AG04450 (cell line): ENCODE measurements around the gene LOC128125822.

ENCODE experiments used
- CTCF ChIA-PET: fragments of 300-600, 350-600 bp; formaldehyde crosslinking; extraction: SDS; loops from one replicate; lab custom pipeline; 2022; ENCODE audit warnings: antibody characterized with exemption, inconsistent platforms; lab: Charles Lee
- POLR2A ChIA-PET: fragments of 350-600 bp; formaldehyde crosslinking; extraction: SDS; loops from one replicate; lab custom pipeline; 2021; ENCODE audit warnings: antibody characterized with exemption, inconsistent platforms; lab: Yijun Ruan, JAX
- DNase-seq: peaks from one replicate; pipeline ENCODE4 v3.0.0-alpha.2; 2011; ENCODE audit warnings: low read depth, low spot score
- H3K27ac ChIP-seq: one replicate; pipeline ENCODE4 v1.5.1; 2012; ENCODE audit warnings: low read depth, low read length, control low read depth
- H3K27me3 ChIP-seq: one replicate; pipeline ENCODE4 v1.6.0; 2012; ENCODE audit warnings: low read length; ENCODE audit not compliant: control insufficient read depth, insufficient read depth
- H3K4me3 ChIP-seq: 2 replicates; pipeline ENCODE4 v1.5.1; 2011; ENCODE audit warnings: mild to moderate bottlenecking, low read depth, low read length, control low read depth
- H3K9me3 ChIP-seq: 2 replicates; pipeline ENCODE4 v1.5.1; 2012; ENCODE audit warnings: low read length; ENCODE audit not compliant: control insufficient read depth, insufficient read depth
- CTCF ChIP-seq: IDR thresholded peaks from 2 replicates; pipeline ENCODE4 v1.5.1; 2011; ENCODE audit warnings: low read depth, low read length, control low read depth, inconsistent platforms

Gene LOC128125822

GRCh38 chr6:63527658-63528514 is 44.4 kb upstream of the LOC128125822 start:
- Histone ChIP-seq H3K9me3 (no peaks in the 10 kb centered on the region), H3K27me3 (no peaks in the 10 kb centered on the region), H3K27ac (no peak overlapping the region), H3K4me3 (no peak overlapping the region)
- DNase-seq: peak; percentile 96
- CTCF ChIA-PET: interaction anchor here (0.6 to 1.2 kb wide), 2 partner anchors 47 to 175 kb away, joined by 3 to 6 read pairs; no protein-coding TSS in a partner anchor
- POLR2A ChIA-PET: interaction anchor here (0.7 kb wide), 1 partner anchor 46 kb away, joined by 3 read pairs; no protein-coding TSS in a partner anchor
- TF ChIP-seq CTCF: no peak

GRCh38 chr6:63529498-63529897 is 42.8 kb upstream of the LOC128125822 start:
- H3K4me3 ChIP-seq: no peak overlapping the region
- H3K9me3 ChIP-seq: no peaks in the 10 kb centered on the region
- no peak for TF ChIP-seq CTCF
- CTCF ChIA-PET: no interaction called here
- no peak for DNase-seq
- no peak overlapping the region for H3K27ac ChIP-seq
- H3K27me3 ChIP-seq: no peaks in the 10 kb centered on the region
- POLR2A ChIA-PET: no interaction called here

- Histone ChIP-seq H3K27me3 (no peaks in the 10 kb centered on the region), H3K9me3 (no peaks in the 10 kb centered on the region), H3K4me3 (no peak overlapping the region), H3K27ac (no peak overlapping the region)
- ChIA-PET CTCF (no interaction called here), POLR2A (no interaction called here)
- TF ChIP-seq CTCF: no peak
- no peak for DNase-seq
Observed at GRCh38 chr6:63530182-63530581, 42.1 kb upstream of the LOC128125822 start.

GRCh38 chr6:63530991-63531390 is 41.3 kb upstream of the LOC128125822 start:
- Histone ChIP-seq H3K27ac (no peak overlapping the region), H3K27me3 (no peaks in the 10 kb centered on the region), H3K9me3 (no peaks in the 10 kb centered on the region), H3K4me3 (no peak overlapping the region)
- DNase-seq: no peak
- CTCF ChIA-PET: no interaction called here
- no peak for TF ChIP-seq CTCF
- POLR2A ChIA-PET: no interaction called here

GRCh38 chr6:63533026-63533425 is 39.3 kb upstream of the LOC128125822 start:
- ChIA-PET POLR2A (no interaction called here), CTCF (interaction anchor here (1.4 kb wide), 1 partner anchor 180 kb away, joined by 7 read pairs; no protein-coding TSS in a partner anchor)
- TF ChIP-seq CTCF: no peak
- no peaks in the 10 kb centered on the region for H3K9me3 ChIP-seq
- H3K4me3 ChIP-seq: no peak overlapping the region
- DNase-seq: no peak
- no peak overlapping the region for H3K27ac ChIP-seq
- H3K27me3 ChIP-seq: no peaks in the 10 kb centered on the region
